GM19193 (cell line): ENCODE measurements around the gene FLRT1.

Source experiments
- POLR2A ChIP-seq: IDR thresholded peaks from 4 replicates; pipeline ENCODE4 v1.6.1; 2011; ENCODE audit not compliant: insufficient read depth, insufficient read length; ENCODE audit errors: extremely low read depth

FLRT1 gene

DNA sequence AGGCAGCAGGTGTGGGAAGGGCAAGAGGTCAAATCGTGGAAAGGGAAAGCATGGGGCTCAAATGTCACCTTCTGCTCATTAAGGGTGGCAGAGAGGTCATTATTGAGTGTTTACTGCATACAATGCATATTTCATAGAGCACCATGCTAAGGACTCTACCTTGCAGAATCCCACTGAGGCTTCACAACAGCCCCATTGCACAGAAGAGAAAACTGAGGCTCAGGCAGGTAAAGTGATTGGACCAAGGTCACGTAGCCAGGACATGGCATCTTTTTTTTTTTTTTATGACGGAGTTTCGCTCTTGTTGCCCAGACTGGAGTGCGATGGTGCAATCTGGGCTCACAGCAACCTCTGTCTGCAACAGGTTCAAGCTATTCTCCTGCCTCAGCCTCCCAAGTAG, 7.8 kb downstream of the FLRT1 start:
- TF ChIP-seq POLR2A, result no peak

DNA sequence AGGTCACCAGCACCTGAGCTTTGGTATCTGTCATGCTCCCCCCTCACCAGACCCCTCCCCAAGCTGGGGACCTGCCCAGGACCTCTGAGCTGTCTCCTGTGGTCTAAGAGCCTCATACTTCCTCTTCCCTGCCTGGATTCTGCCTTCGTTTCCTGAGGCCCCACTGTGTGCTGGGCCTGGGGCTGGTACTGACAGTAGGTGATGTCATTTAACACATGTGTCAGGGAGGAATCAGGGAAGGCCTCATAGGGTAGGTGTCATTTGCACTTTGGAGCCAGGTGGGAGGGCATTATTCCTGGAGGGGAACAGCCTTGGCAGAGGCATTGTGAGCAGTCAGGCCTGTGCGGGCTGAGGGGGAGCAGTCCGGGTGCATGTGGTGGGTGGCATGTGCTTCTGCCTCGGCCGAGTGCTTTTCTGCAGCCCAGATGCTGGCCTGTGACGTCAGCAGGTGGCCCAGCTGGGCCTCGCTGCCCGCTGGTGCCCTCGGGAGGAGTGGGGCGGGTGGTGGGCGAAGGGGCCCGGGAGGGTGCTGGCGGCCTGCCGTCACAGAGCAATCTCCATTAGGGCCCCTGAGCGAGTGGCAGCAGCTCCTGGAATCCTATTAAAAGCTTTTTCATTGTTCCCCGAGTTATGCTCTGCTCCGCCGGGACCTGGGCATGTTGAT, 9.1 kb downstream of the FLRT1 start:
- TF ChIP-seq POLR2A, result no peak

DNA sequence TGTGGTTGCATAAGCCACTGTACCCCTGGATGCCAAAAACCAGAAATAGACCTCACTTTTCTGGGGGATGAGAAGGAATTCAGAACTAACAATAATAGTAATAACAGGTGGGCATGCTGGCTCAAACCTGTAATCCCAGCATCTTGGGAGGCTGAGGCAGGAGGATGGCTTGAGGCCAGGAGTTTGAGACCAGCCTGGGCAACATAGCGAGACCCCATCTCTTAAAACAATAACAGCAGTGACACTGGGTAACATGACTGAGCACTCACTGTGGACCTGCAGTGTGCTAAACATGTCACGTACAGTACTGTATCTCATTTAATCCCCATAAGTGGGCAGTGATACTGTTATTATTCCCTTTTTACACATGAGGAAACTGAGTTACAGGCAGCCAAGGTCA, 10.0 kb downstream of the FLRT1 start:
- no peak for TF ChIP-seq POLR2A

- no peak for TF ChIP-seq POLR2A
These were observed 12.5 kb downstream of the FLRT1 start for GRCh38 chr11:64048042-64048854.

DNA sequence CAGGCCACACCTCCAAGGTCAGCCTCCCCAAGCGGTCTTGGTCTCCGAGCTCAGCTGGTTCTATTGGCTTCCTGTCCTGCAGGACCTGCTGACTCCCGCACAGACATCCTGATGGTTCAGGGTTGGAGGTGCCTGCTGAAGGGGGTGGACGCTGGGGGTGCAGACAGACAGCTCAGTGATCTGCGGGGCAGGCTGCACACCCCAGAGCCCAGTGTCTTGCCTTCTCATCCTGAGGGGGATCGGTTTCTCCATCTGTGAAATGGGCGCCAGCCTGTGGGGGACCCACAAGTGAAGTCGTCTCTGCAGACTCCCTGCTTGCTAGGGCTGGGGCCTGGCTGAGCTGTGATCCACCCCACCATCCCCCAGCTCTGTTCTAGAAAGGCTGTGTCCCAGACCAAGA, 13.8 kb downstream of the FLRT1 start:
- no peak for TF ChIP-seq POLR2A

- no peak for TF ChIP-seq POLR2A
These were observed 15.6 kb downstream of the FLRT1 start for GRCh38 chr11:64051297-64051696.

DNA sequence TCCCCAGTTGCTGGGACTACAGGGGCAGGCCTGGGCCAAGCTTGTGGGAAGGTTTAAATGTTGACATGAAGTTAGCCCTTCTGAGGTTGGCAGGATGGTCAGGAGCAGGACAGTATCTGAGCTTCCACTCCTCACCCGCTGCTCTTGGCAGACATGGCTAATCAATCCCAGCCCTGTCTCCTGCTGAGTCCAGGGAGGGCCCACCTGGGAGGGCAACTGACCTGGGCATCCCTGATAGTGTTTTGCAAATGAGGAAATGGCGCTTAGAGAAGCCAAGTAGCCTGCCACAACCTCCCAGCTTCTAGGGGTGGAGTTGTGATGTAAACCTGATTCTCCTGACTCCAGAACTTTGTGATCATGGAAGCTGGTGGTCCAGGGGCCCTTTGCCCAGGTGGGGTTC, 16.7 kb downstream of the FLRT1 start:
- no peak for TF ChIP-seq POLR2A

GRCh38 chr11:64052938-64053622, 17.3 kb downstream of the FLRT1 start:
- no peak for TF ChIP-seq POLR2A

GRCh38 chr11:64053699-64054098, 18.0 kb downstream of the FLRT1 start:
- no peak for TF ChIP-seq POLR2A

DNA sequence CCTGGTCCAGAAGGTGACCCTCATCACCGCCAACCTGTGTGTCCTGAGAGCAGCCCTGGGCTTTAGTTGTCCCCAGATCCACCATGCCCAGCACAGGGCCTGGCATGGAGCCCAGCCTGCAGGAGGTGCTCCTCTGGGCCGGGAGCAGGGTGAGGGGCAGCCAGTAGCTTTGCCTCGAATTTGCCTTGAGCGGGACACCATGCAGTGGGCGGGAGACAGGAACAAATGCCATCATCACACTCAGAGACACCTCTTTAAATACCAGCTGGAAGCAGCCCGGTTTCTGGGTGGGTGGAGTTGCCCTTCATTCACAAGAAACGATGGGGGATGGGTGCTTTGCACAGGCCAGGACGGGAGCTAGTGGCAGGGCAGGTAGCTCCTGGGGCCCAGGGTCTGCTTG, 19.3 kb downstream of the FLRT1 start:
- TF ChIP-seq POLR2A, result no peak

GRCh38 chr11:64056213-64056785, 20.6 kb downstream of the FLRT1 start:
- no peak for TF ChIP-seq POLR2A

DNA sequence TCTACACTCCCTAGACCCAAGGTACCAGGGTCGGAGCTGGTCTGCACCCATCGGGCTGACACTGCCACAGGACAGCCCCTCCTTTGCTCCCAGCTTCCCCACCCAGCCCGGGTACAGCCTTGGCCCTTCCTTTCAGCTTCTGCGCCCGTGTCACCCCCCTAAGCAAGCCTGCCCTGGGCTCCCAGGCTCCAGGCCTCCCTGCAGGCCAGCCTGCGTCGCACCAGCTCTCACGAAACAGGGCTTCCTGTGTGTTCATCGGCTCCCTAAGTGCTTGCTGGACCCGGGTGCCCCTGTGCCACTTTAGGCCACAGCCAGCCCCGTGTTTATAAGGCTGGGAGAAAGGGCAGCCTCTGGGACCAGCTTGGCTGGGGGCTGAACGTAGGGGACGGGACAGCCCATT, 21.1 kb downstream of the FLRT1 start:
- no peak for TF ChIP-seq POLR2A

DNA sequence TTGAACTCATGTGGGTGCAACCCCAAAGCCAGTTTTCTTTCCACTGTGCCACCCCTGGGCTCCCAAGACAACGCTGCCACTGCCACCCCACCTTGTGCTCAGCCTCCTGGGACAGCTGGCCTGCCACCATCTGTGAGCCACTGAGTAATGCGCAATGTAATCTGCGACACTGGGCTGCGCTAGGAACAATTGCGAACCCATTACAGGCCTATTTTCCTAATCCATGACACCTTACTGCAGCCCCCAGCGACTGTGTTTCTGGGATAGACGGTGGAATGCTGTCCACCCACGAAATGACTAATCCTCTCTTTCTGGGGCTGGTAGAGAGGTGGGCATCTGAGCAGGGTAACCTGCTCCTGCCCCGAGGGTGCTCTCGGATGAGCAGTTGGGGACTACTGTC, 22.2 kb downstream of the FLRT1 start:
- no peak for TF ChIP-seq POLR2A

DNA sequence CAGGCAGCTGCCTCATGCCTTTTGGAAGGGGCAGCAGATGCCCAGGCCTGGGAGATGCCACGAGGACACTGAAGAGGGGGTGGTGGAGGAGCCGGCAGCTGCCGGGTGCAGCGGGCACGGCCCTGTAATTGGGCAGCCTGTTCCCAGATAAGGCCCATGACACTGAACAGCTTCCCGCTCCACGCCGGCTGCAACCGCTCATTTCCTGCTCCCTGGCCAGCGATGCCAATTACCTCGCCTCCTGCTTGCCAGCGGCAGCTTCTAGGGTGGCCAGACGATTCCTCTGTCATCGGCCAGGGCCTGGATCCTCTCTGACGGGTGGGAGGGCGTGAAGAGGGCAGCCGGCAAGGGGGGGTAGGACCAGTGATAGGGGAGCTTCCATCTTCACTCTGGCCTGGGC, 22.8 kb downstream of the FLRT1 start:
- TF ChIP-seq POLR2A, result no peak

DNA sequence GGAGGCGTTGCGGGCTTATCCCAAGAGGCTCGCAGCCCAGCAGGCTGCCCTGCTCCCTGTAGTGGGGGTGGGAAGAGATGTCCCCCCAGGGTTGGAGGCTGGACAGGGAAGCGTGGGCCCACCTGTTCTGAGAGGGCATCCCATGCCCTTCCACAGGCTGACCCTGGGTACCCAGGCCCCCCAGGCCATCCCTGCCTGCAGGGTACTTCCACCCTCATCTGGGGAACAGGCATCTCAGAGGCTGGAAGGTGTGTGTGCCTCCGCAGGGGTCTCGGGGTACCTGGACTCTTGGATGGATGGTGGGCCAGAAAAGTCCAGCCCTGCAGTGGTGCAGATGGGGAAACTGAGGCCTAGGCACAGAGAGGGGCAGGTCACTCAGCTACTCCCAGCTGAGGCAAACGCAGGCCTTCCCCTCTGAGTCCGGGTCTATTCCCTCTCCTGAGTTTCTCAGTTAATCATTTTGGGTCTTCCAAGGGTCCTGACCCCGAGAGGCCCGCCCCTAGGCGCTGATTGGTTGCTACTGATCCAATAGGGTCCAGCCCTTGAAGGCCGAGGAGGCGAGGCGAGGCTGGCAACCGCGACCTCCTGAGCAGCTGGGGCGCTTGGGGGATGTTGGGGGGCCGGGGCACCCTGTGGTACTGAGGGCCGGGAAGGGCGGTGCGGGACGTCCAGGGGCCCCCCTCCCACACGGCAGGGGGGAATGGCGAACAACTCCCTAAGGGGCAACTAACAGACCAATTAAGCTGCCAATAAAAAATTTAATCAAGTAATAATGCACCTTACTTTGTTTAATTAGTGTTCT, 23.8 kb downstream of the FLRT1 start:
- TF ChIP-seq POLR2A, result no peak

GRCh38 chr11:64060263-64060860, 24.6 kb downstream of the FLRT1 start:
- no peak for TF ChIP-seq POLR2A
